GM19193 (cell line): Measurements from ENCODE around the gene RAB10.

Experiments
- POLR2A ChIP-seq: IDR thresholded peaks from 4 replicates; pipeline ENCODE4 v1.6.1; 2011; ENCODE audit not compliant: insufficient read depth, insufficient read length; ENCODE audit errors: extremely low read depth

The RAB10 gene

DNA sequence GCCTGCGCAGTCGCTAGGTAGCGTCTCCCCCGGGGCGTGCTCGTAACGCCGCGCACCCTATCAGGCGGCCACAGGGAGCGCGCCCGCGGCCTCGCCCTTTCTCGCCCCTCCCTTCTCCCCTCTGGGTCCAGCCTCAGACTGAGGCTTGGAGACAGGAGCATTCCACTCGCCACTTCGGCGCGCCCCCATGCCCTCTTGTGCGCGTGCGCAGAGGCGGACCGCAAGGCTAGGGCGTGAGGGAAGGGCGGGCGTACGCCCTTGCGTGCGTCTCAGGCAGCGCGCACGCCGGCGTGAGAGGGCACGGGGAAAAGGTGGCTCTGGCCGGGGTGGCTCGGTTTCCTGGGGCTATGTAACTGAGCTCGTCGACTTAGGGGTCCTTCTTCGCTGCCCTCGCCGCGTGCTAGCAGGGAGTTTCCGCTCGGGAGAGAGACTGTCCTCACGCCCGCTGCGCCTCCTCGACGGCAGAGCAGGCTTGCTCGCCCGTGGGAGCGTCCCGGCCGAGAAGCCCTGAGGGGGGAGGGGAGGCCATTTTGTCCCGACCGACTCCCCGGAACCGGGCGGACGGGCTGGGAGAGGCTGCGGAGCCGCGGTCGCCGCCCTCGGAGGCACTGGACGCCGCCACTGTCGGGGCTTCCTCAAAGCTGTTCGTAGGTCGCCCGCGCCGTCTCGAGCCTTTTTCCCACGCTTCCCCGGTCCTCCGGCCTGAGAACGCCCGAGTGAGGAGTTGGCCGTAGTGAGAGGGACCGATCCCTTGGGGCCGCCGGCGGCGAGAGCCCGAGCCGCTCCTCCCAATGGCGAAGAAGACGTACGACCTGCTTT is at the start of gene RAB10:
TSS of gene RAB10 (plus strand) at position 267 of the 819 bp plus-strand sequence. CDS start at position 792, 525 bp downstream.
- TF ChIP-seq POLR2A, result peak; percentile 96

DNA sequence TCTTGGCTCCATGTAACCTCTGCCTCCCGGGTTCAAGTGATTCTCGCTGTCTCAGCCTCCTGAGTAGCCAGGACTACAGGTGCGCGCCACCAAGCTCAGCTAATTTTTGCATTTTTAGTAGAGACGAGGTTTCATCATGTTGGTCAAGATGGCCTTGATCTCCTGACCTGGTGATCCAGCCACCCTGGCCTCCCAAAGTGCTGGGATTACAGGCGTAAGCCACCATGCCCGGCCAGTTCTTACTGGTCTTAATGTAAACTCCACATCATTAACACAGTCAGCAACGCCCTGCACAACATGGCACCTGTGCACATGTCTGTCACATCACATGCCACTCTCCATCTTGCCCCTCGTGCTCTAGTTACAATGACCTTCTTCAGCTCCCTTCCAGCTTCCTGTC is 45.8 kb upstream of the RAB10 start:
- no peak for TF ChIP-seq POLR2A

DNA sequence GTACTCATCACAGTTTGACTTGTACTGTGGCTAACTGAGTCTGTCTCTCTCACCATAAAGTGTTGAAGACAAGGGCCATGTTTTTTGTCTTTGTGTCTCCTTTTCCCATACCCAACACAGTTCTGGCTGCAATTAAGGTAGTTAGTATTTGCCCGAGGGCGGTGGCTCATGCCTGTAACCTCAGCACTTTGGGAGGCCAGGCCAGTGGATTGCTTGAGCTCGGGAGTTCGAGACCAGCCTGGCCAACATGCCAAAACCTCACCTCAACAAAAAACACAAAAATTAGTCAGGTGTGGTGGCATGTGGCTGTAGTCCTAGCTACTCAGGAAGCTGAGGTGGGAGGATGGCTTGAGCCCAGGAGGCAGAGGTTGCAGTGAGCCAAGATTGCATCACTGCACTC is 44.7 kb upstream of the RAB10 start:
- no peak for TF ChIP-seq POLR2A

DNA sequence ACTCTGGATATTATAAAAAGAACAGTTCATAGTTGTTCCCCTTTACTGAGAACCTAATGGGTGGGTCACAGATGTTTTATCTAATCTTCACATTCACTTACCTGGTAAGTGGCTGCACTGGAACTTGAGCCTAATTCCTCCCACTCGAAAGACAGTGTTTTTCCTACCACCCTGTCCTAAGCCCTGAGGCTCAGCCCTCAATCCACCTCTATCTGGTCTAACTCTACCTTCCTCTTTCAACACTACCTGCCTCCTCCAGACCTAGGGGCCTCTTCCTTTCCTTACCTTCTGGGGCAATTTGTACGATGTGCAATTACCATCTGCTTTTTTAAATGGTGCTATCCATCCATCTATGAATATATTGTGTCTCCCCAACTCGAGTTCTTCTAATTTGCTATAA is 41.9 kb upstream of the RAB10 start:
- TF ChIP-seq POLR2A, result no peak

DNA sequence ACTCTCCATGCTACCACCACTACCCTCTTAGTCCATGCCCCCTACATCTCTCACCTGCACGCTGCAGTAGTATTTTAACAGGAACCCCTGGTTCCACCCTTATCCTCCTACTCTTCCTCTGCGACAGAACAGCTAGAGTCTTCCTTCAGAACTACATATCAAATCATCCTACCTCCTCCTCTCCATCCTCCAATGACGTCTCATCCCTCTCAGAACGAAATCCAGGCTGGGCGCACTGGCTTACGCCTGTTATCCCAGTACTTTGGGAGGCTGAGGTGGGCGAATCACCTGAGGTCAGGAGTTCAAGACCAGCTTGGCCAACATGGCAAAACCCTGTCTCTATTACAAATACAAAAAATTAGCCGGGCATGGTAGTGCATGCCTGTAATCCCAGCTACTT is 41.3 kb upstream of the RAB10 start:
- no peak for TF ChIP-seq POLR2A

DNA sequence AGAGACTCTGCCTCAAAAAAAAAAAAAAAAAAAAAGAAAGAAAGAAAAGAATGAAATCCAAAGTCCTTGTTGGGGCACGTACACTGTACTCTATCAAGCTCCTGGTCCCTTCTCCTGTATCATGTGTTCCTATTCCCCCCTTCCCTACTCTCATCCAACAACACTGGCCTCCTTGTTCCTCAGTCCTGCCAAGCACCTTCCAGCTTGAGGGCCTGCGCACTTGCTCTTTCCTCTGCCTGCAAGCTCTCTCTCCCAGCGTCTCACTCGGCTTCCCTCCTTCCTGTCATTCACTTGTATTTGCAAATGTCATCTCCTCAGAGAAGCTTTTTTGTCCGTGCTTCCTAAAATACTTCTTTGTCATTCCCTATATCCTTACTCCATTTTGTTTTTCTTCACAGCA is 40.8 kb upstream of the RAB10 start:
- TF ChIP-seq POLR2A, result no peak

DNA sequence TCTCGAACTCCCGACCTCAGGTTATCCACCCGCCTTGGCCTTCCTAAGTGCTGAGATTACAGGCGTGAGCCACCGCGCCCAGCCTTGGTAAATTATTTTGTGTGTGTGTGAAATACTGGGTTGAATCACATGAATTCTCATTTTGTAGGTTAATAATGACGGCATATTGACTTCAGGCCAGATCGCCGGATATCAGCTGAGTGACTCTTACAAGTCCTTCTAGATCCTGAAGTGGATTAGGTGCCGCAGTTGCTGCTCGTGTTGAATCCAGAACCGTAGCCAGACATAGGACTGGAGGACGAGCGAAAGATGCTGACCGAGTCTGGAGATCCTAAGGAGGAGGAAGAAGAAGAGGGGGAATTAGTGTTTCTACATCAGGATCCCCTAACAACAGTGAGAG is 39.4 kb upstream of the RAB10 start:
- TF ChIP-seq POLR2A, result no peak

DNA sequence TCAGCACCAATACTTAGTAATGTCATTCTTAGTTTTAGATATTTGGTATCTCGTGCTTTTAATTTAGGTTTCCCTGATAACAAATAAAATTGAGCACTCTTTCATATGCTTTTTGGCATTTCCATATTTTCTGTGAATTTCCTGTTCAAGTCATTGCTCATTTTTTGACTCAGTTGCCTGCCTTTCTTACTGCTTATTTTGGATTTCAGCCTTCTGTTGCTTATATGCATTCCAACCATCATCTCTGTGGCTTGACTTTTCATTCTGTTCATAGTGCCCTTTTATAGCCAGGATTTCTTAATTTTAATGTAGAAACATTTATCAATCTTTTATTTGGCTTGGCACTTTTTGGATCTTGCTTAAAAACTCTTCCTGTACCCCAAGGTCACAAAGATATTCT is 37.0 kb upstream of the RAB10 start:
- TF ChIP-seq POLR2A, result no peak

DNA sequence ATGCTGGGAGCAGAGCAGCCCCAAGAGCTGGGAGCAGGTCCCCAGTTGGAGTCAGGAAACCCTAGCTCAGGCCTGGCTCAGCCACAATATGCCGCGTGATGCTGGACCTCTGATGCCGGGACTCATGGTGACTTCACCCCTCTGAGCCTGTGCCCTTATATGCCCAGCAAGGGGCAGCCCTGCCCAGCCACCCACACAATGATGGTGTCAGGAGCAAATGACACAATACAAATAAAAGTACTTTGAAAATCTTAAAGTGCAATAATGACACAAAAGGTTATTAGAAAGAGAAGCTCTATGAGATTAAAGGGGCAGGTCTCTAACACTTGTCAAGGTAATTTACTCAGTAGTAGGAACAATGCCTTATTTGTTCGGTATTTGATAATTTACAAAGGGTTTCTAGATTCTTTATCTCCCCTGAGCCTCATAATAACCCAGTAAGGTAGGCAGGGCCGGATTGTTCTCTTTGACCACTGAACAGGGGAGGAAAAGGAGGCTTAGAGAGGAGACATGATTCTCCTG is 33.3 kb upstream of the RAB10 start:
- TF ChIP-seq POLR2A, result no peak

DNA sequence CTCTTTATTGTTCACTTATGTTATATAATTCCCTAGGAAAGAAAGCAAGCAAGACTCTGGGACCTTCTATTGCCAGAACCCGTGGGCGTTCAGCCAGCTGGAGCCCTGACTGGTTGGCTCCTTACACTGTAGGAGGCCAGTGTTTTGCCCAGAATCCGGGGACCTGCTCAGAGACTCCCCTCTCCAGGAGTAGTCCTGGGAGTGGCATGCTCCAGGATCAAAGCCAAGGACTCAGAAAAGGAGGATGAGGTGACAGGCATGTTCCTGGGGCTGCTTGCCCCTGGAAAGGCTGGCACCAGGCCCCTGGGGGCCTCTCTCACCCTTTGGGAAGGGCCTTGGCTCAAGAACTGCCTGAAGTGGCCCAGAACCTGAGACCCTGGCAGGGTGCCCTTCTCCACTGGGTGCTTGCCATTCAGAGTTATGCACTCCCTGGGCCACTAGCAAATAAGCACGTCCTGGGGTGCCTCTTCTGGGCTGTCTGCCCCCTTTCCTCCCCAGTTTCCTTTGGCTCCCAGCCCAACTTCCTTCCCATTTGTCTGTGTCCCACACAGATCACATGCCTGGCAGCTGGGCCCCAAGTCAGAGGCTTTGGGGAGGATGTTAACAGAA is 32.0 kb upstream of the RAB10 start:
- no peak for TF ChIP-seq POLR2A

DNA sequence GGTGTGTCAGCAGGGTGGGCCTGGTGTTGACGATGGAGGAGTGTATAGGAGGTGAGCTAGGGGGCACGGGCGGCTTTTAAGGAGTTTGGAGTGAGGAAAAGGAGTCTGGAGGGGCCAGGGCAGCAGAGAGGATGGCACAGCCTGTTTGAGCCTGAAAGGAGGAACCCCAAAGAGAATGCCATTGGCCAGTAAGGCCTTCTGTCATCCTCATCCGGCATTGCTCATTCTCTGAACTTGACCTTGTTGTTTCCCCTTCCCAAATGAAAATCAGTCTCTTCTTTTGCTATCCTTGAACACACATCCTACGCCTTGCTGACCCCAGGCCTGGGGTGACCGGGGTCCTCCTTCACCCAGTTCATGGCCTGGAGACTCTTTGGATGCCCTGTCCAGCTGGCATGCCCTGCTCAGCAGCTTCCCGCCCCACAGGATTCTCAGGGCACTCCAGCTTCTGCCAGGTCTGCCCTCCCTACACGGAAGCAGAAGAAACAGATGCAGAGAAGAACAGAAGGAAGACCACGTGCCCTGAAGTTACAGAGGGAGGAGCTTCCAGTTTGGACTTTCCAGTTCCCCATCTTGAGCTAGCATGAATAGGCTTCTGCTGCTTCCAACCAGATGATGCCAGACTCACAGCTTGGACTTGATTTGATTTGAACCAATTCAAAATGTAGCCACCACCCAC is 31.1 kb upstream of the RAB10 start:
- TF ChIP-seq POLR2A, result no peak

DNA sequence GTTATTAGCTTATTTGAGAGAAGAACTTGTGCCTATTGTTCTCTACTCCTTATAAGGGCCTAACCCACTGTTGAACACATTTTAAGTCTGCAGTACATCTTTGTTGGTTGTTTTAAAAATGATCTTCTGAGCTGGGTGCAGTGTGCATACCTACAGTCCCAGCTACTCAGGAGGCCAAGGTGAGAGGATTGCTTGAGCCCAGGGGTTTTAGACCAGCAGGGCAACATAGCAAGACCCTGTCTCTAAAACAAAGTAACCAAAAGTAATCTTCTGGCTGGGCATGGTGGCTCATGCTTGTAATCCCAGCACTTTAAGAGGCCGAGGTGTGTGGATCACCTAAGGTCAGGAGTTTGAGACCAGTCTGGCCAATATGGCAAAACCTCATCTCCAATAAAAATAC is 25.8 kb upstream of the RAB10 start:
- no peak for TF ChIP-seq POLR2A

DNA sequence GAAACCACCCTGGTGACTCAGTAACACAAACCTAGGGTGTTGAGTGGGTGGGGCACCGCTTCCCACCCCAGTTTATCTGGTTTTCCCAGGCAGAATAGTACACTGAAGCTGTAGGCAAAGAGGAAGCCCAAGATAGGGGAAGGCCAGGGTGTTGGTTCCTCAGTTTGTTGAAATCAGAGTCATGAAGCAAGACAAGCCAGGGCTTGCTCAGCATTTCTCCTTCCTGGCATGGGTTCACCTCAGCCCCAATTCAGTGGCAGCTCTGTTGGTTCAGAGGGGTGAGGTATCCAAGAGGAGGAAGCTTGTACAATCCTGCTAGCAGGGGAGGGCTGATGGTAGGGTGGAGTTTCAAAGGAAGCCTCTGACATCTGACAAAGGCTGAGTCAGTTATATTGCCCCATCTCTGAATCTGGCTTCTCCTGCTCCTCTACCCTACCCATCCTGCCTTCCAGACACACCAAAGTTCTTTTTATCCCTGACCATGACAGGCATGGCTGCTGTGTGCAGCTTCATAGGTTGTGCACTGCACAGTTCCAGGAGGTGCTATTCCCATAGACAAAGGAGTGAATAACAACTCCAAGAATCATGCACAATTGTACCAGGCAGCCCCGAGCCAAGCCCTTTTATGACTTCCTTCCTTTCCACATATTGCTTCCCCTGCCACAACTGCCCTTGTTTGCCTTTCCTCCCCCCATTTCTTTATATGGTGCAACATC is 24.9 kb upstream of the RAB10 start:
- no peak for TF ChIP-seq POLR2A

DNA sequence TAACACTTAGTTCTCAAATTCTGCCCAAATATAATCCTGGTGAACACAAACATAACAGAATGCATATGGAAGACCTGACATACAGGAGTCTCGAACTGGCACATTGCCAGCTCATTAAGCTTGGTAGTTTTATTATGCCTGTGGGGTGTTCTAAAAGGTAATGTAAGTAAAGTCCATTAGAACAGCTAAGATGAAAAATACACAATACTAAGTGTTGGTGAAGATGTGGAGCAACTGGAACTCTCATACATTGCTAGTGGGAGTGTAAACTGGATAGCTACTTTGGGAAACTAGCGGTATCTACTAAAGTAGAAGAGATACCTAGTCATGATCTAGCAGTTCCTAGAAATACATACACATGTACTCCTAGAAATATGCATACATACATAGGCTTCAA is 24.3 kb upstream of the RAB10 start:
- TF ChIP-seq POLR2A, result no peak

DNA sequence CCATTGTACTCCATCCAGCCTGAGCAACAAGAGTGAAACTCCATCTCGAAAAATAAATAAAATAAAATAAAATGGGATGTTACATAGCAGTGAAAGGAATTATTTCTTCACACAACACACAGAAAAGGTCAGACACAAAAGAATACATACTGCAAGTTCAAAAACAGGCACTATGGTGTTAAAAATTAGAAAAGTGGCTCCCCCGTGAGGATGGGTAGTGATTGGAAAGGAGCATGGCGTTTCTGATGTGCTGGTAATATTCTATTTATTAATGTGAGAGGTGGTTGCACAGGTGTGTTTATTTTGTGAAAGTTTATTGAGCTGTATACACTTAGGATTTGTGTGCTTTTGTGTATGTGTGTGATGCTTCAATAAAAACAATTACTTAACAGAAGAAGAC is 22.9 kb upstream of the RAB10 start:
- TF ChIP-seq POLR2A, result no peak

DNA sequence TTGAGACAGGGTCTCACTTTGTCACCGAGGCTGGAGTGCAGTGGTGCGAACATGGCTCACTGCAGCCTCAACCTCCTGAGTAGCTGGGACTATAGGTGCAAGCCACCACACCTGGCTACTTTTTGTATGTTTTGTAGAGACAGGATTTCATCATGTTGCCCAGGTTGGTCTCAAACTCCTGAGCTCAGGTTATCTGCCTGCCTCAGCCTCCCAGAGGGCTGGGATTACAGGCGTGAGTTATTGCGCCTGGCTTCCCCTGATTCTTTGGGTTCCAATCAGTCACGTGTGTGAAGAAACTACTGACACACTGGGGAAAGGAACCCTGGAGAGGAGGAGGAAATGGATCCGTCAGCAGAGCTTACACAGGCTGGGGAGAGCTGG is 22.3 kb upstream of the RAB10 start:
- TF ChIP-seq POLR2A, result no peak
